Measurements from ENCODE around the gene SIRT3.

DNA sequence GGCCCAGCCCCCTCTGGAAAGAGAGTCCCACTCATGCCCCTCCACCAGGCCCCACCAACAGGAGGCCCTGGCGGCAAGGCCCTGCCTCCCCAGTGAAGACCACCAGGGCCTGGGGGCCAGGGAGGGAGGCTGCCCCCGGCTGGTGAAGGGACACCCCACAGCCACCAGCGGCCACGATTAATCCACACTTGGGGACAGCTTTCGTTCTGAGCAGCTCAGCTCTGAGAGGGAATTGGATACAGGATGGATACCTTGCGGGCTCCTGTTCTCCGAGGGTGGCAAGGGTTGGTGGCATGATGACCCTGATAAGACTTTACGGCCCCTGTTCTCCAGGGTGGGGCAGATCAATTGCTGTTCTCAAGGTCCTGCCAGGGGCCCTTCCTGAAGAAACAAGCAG, 35.2 kb upstream of the SIRT3 start:
- no peak for TF ChIP-seq EZH2phosphoT487 (IDR thresholded peaks at IDR 0.05; ENCODE audit: low read length)
- no peak for TF ChIP-seq EZH2 (optimal IDR thresholded peaks at IDR 0.05; ENCODE audit: low read depth, low read length)
- TF ChIP-seq, protein P1, sequence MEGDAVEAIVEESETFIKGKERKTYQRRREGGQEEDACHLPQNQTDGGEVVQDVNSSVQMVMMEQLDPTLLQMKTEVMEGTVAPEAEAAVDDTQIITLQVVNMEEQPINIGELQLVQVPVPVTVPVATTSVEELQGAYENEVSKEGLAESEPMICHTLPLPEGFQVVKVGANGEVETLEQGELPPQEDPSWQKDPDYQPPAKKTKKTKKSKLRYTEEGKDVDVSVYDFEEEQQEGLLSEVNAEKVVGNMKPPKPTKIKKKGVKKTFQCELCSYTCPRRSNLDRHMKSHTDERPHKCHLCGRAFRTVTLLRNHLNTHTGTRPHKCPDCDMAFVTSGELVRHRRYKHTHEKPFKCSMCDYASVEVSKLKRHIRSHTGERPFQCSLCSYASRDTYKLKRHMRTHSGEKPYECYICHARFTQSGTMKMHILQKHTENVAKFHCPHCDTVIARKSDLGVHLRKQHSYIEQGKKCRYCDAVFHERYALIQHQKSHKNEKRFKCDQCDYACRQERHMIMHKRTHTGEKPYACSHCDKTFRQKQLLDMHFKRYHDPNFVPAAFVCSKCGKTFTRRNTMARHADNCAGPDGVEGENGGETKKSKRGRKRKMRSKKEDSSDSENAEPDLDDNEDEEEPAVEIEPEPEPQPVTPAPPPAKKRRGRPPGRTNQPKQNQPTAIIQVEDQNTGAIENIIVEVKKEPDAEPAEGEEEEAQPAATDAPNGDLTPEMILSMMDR (IDR thresholded peaks at IDR 0.05; ENCODE audit: low read length), result no peak
